GM12892 (cell line): Measurements from ENCODE around the gene NAXE.

Experiments
- POLR2A ChIP-seq: IDR thresholded peaks from 2 replicates; pipeline ENCODE4 v1.6.1; 2011; ENCODE audit warnings: low read depth, low read length, control low read depth
- POLR2AphosphoS5 ChIP-seq: IDR thresholded peaks from 2 replicates; pipeline ENCODE4 v1.6.1; 2011; ENCODE audit warnings: low read depth, low read length, control low read depth

DNA sequence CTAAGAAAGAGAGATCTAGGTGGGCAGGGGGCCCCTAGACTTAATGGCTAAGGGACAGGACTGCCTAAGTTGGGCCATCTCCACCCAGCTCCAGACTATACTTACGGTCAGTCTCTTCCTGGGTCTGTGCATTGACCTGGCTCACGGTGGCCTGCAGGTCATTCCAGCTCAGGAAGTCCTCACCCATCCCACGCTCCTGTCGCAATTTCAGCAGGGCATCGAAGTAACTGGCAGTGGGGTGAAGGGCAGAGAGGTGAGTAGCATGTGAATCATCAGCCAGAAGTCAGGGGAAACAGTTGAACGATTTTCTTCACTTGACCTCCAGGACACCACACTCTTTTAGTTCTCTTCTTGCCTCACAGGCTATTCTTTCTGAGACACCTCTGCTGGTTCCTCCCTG lies 39.7 kb upstream of the NAXE start:
- TF ChIP-seq POLR2AphosphoS5, result no peak
- no peak for TF ChIP-seq POLR2A
